WTC11 (cell line): ENCODE measurements around the gene ARHGAP25.

ENCODE experiments used
- CREM ChIP-seq: sonication (generic); formaldehyde crosslinking; IDR thresholded peaks from 2 replicates; pipeline ENCODE4 v1.8.1; 2022; ENCODE audit warnings: mild to moderate bottlenecking, missing genetic modification reagents, moderate library complexity
- E2F1 ChIP-seq: sonication (generic); formaldehyde crosslinking; IDR thresholded peaks from 2 replicates; pipeline ENCODE4 v1.8.0; 2022; ENCODE audit warnings: mild to moderate bottlenecking, missing genetic modification reagents
- JUN ChIP-seq: sonication (generic); formaldehyde crosslinking; IDR thresholded peaks from 2 replicates; pipeline ENCODE4 v1.8.0; 2023; ENCODE audit warnings: mild to moderate bottlenecking, missing genetic modification reagents
- NR1H2 ChIP-seq: sonication (generic); formaldehyde crosslinking; IDR thresholded peaks from 2 replicates; pipeline ENCODE4 v1.9.0; 2021; ENCODE audit warnings: mild to moderate bottlenecking, moderate library complexity, missing genetic modification reagents
- USF1 ChIP-seq: sonication (generic); formaldehyde crosslinking; IDR thresholded peaks from 2 replicates; pipeline ENCODE4 v1.8.0; 2022; ENCODE audit warnings: mild to moderate bottlenecking, missing genetic modification reagents
- TF ChIP-seq, protein P1 (sequence below): fragments of 200-600 bp; IDR thresholded peaks from 2 replicates; pipeline ENCODE4 v1.8.0; 2022; ENCODE audit warnings: antibody characterized with exemption
- TF ChIP-seq, protein P2 (sequence below): sonication (generic); formaldehyde crosslinking; conservative IDR thresholded peaks from 2 replicates; pipeline ENCODE4 v1.8.1; 2023; ENCODE audit warnings: mild to moderate bottlenecking, low read depth, missing genetic modification reagents, moderate library complexity
- TF ChIP-seq, protein P3 (sequence below): fragments of 250-450 bp; sonication (Bioruptor Pico); IDR thresholded peaks from 2 replicates; pipeline ENCODE4 v1.9.0; 2021; ENCODE audit warnings: moderate library complexity, mild to moderate bottlenecking, inconsistent platforms, borderline replicate concordance

- TF ChIP-seq, protein P1, sequence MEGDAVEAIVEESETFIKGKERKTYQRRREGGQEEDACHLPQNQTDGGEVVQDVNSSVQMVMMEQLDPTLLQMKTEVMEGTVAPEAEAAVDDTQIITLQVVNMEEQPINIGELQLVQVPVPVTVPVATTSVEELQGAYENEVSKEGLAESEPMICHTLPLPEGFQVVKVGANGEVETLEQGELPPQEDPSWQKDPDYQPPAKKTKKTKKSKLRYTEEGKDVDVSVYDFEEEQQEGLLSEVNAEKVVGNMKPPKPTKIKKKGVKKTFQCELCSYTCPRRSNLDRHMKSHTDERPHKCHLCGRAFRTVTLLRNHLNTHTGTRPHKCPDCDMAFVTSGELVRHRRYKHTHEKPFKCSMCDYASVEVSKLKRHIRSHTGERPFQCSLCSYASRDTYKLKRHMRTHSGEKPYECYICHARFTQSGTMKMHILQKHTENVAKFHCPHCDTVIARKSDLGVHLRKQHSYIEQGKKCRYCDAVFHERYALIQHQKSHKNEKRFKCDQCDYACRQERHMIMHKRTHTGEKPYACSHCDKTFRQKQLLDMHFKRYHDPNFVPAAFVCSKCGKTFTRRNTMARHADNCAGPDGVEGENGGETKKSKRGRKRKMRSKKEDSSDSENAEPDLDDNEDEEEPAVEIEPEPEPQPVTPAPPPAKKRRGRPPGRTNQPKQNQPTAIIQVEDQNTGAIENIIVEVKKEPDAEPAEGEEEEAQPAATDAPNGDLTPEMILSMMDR, result no peak
- TF ChIP-seq NR1H2 (CRISPR knock-in tag), result no peak
- no peak for TF ChIP-seq USF1 (CRISPR knock-in tag)
- TF ChIP-seq, protein P2, sequence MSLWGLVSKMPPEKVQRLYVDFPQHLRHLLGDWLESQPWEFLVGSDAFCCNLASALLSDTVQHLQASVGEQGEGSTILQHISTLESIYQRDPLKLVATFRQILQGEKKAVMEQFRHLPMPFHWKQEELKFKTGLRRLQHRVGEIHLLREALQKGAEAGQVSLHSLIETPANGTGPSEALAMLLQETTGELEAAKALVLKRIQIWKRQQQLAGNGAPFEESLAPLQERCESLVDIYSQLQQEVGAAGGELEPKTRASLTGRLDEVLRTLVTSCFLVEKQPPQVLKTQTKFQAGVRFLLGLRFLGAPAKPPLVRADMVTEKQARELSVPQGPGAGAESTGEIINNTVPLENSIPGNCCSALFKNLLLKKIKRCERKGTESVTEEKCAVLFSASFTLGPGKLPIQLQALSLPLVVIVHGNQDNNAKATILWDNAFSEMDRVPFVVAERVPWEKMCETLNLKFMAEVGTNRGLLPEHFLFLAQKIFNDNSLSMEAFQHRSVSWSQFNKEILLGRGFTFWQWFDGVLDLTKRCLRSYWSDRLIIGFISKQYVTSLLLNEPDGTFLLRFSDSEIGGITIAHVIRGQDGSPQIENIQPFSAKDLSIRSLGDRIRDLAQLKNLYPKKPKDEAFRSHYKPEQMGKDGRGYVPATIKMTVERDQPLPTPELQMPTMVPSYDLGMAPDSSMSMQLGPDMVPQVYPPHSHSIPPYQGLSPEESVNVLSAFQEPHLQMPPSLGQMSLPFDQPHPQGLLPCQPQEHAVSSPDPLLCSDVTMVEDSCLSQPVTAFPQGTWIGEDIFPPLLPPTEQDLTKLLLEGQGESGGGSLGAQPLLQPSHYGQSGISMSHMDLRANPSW (CRISPR knock-in tag), result no peak
- TF ChIP-seq, protein P3, sequence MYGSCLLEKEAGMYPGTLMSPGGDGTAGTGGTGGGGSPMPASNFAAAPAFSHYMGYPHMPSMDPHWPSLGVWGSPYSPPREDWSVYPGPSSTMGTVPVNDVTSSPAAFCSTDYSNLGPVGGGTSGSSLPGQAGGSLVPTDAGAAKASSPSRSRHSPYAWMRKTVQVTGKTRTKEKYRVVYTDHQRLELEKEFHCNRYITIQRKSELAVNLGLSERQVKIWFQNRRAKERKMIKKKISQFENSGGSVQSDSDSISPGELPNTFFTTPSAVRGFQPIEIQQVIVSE (CRISPR knock-in tag), result no peak
- TF ChIP-seq JUN, result no peak
- TF ChIP-seq CREM (CRISPR knock-in tag), result no peak
- TF ChIP-seq E2F1, result no peak
Measured at GRCh38 chr2:68722712-68723111, 11.9 kb upstream of the ARHGAP25 start.
